T-cell (primary cell): ENCODE results near the gene MUC15. TPM values are rescaled to one million over a fixed set of nuclear protein-coding genes. Genes with fewer than 3 reads are reported as not detected.

Experiments used
- ATAC-seq, 4 experiments: fragments of 200-7000 bp in 3 of 4; fragments of 150-1000 bp in 1 of 4; cut with Tn5 transposase; replicated peaks in 1 of 4; 1 replicate in 3 of 4; 2 replicates in 1 of 4; pipeline ENCODE4 v1.10.0; 2021; ENCODE audit warnings: moderate library complexity in 3 of 4, mild to moderate bottlenecking in 2 of 4, moderate number of reproducible peaks in 1 of 4
- CTCF ChIA-PET, 2 donors: fragments of 300-600 bp; sonication (Branson Sonifier 250); formaldehyde crosslinking; loops; one replicate each; lab custom pipeline; 2022; ENCODE audit warnings: antibody characterized with exemption in 2 of 2; lab: Charles Lee
- POLR2A ChIA-PET, 2 donors: fragments of 300-600 bp; sonication (Branson Sonifier 250); formaldehyde crosslinking; loops; one replicate each; lab custom pipeline; 2022; ENCODE audit warnings: antibody characterized with exemption in 2 of 2; lab: Charles Lee
- DNase-seq, 35 experiments: peaks; one replicate each; pipeline versions ENCODE4 v3.0.0 to v3.0.0-alpha.2; 2013 to 2023
- H3K27ac ChIP-seq: one replicate; pipeline ENCODE4 v1.5.1; 2013; ENCODE audit warnings: low read length
- H3K27me3 ChIP-seq, 2 experiments: replicated peaks in 1 of 2; 1 replicate in 1 of 2; 2 replicates in 1 of 2; pipeline versions ENCODE4 v1.6.1 to v1.7.0; 2013; ENCODE audit warnings: low read length in 1 of 2, mixed read lengths in 1 of 2; ENCODE audit not compliant: control insufficient read depth in 2 of 2, insufficient read depth in 2 of 2; ENCODE audit errors: extremely low read depth in 1 of 2
- H3K36me3 ChIP-seq, 2 donors: 1 replicate in 1 of 2; 2 replicates in 1 of 2; pipeline versions ENCODE4 v1.6.1 to v1.7.0; 2013; ENCODE audit warnings: low read length in 1 of 2; ENCODE audit not compliant: control insufficient read depth in 2 of 2, insufficient read depth in 1 of 2; ENCODE audit errors: extremely low read depth in 1 of 2
- H3K4me1 ChIP-seq, 2 experiments: 1 replicate in 1 of 2; 2 replicates in 1 of 2; pipeline versions ENCODE4 v1.6.1 to v1.7.0; 2013; ENCODE audit warnings: low read length in 2 of 2, mixed read lengths in 1 of 2; ENCODE audit not compliant: insufficient read depth in 2 of 2, control insufficient read depth in 1 of 2; ENCODE audit errors: extremely low read depth in 1 of 2
- H3K4me3 ChIP-seq, 2 donors: 1 replicate in 1 of 2; 2 replicates in 1 of 2; pipeline versions ENCODE4 v1.5.1 to v1.7.0; 2013; ENCODE audit warnings: mild to moderate bottlenecking in 2 of 2, low read length in 1 of 2, moderate library complexity in 1 of 2; ENCODE audit not compliant: control insufficient read depth in 1 of 2; ENCODE audit errors: extremely low read depth in 1 of 2
- H3K9me3 ChIP-seq: 2 replicates; pipeline ENCODE4 v1.7.0; 2013
- H3K27ac Mint-ChIP-seq, 2 donors: one replicate each; pipeline ENCODE4 v1.8.0; 2020 to 2021; ENCODE audit warnings: mild to moderate bottlenecking in 2 of 2, mixed read lengths in 2 of 2
- H3K27me3 Mint-ChIP-seq, 2 donors: one replicate each; pipeline ENCODE4 v1.8.0; 2021 to 2022; ENCODE audit warnings: mixed read lengths in 2 of 2
- H3K36me3 Mint-ChIP-seq: one replicate; pipeline ENCODE4 v1.8.0; 2021; ENCODE audit warnings: mixed read lengths
- H3K4me1 Mint-ChIP-seq, 3 donors: one replicate each; pipeline ENCODE4 v1.8.0; 2020 to 2022; ENCODE audit warnings: mixed read lengths in 3 of 3, mild to moderate bottlenecking in 1 of 3
- H3K4me3 Mint-ChIP-seq, 3 donors: one replicate each; pipeline ENCODE4 v1.8.0; 2020 to 2022; ENCODE audit warnings: mild to moderate bottlenecking in 3 of 3, mixed read lengths in 3 of 3, moderate library complexity in 3 of 3
- H3K9me3 Mint-ChIP-seq, 3 donors: one replicate each; pipeline ENCODE4 v1.8.0; 2020 to 2022; ENCODE audit warnings: mixed read lengths in 3 of 3
- WGBS: methylation state at CpG from one replicate; pipeline ENCODE4 v1.1.5; 2013; ENCODE audit warnings: missing lambda C conversion rate; ENCODE audit not compliant: insufficient coverage; 5-methylcytosine and 5-hydroxymethylcytosine counted together
- total RNA-seq, 35 experiments: library from RNA in 6 of 35; stranded (reverse) in 6 of 35; fragments of 120-200 nt in 1 of 35; gene quantifications; one replicate each; pipeline versions ENCODE4 v1.2.1 to v1.2.4 and lab custom pipeline; 2013 to 2026

Gene MUC15
- total RNA-seq, 5 donors from 2014 or later (not counting 1 experiment from before 2014, with no cell fraction given), result not detected

- H3K9me3 ChIP-seq, result no peaks in the 10 kb centered on the region
- no peaks in the 10 kb centered on the region for H3K27me3 Mint-ChIP-seq
- ChIA-PET POLR2A (no interaction called here), CTCF (no interaction called here)
- WGBS, result 89% methylated on average over 1 of the region's 2 CpGs
- H3K36me3 ChIP-seq, result no peaks in the 10 kb centered on the region
- no peaks in the 10 kb centered on the region for H3K4me1 Mint-ChIP-seq
- no peak overlapping the region for H3K27ac Mint-ChIP-seq
- DNase-seq (no peak), ATAC-seq (no peak)
- H3K27me3 ChIP-seq, result no peaks in the 10 kb centered on the region
- H3K9me3 Mint-ChIP-seq, result peaks cover 0 to 8% (median 3%) of the 10 kb centered on the region in 3 donors
- no peaks in the 10 kb centered on the region for H3K4me1 ChIP-seq
- no peak overlapping the region for H3K4me3 ChIP-seq
- no peaks in the 10 kb centered on the region for H3K36me3 Mint-ChIP-seq
- H3K27ac ChIP-seq, result no peak overlapping the region
- no peak overlapping the region for H3K4me3 Mint-ChIP-seq
Measured at GRCh38 chr11:26519469-26519868, 52.6 kb downstream of the MUC15 start.

- WGBS, result no CpG with 5 or more reads among the region's 2 CpGs
- no peak overlapping the region for H3K4me3 Mint-ChIP-seq
- no peaks in the 10 kb centered on the region for H3K36me3 ChIP-seq
Measured at GRCh38 chr11:26512196-26512595, 59.9 kb downstream of the MUC15 start.

GRCh38 chr11:26510756-26511155 lies 61.3 kb downstream of the MUC15 start:
- POLR2A ChIA-PET, result no interaction called here
- WGBS, result 50% methylated on average over 1 of the region's 2 CpGs
- no peaks in the 10 kb centered on the region for H3K36me3 Mint-ChIP-seq
- H3K36me3 ChIP-seq, result no peaks in the 10 kb centered on the region
- peaks cover 9 to 14% (median 12%) of the 10 kb centered on the region in 3 donors for H3K9me3 Mint-ChIP-seq
- H3K9me3 ChIP-seq, result no peaks in the 10 kb centered on the region
- no peak overlapping the region for H3K4me3 Mint-ChIP-seq
- H3K4me1 Mint-ChIP-seq, result no peaks in the 10 kb centered on the region
- no peaks in the 10 kb centered on the region for H3K27me3 Mint-ChIP-seq
- no peaks in the 10 kb centered on the region for H3K27me3 ChIP-seq
- H3K4me1 ChIP-seq, result no peaks in the 10 kb centered on the region
- ATAC-seq (no peak), DNase-seq (no peak)
- H3K4me3 ChIP-seq, result no peak overlapping the region
- H3K27ac Mint-ChIP-seq, result no peak overlapping the region
- no peak overlapping the region for H3K27ac ChIP-seq
- CTCF ChIA-PET, result interaction anchor here in 1 of 2 donors (0.6 kb wide), 1 partner anchor 17 kb away, joined by 3 read pairs; no protein-coding TSS in a partner anchor

More at GRCh38 chr11:26512196-26512595, 59.9 kb downstream of the MUC15 start:
- H3K27me3 ChIP-seq, result no peaks in the 10 kb centered on the region
- Mint-ChIP-seq H3K27me3 (no peaks in the 10 kb centered on the region), H3K27ac (no peak overlapping the region), H3K36me3 (no peaks in the 10 kb centered on the region), H3K4me1 (no peaks in the 10 kb centered on the region), H3K9me3 (peaks cover 9 to 15% (median 10%) of the 10 kb centered on the region in 3 donors)
- ATAC-seq (no peak), DNase-seq (no peak)
- no peak overlapping the region for H3K4me3 ChIP-seq
- ChIA-PET CTCF (no interaction called here), POLR2A (no interaction called here)
- H3K9me3 ChIP-seq, result no peaks in the 10 kb centered on the region
- no peak overlapping the region for H3K27ac ChIP-seq
- no peaks in the 10 kb centered on the region for H3K4me1 ChIP-seq

- Mint-ChIP-seq H3K4me3 (no peak overlapping the region), H3K36me3 (no peaks in the 10 kb centered on the region), H3K27ac (no peak overlapping the region), H3K4me1 (no peaks in the 10 kb centered on the region), H3K27me3 (no peaks in the 10 kb centered on the region), H3K9me3 (peaks cover 12 to 15% (median 14%) of the 10 kb centered on the region in 3 donors)
- ChIA-PET POLR2A (no interaction called here), CTCF (no interaction called here)
- no peaks in the 10 kb centered on the region for H3K9me3 ChIP-seq
- H3K36me3 ChIP-seq, result no peaks in the 10 kb centered on the region
- ATAC-seq (no peak), DNase-seq (no peak)
- H3K4me3 ChIP-seq, result no peak overlapping the region
- no peaks in the 10 kb centered on the region for H3K27me3 ChIP-seq
- H3K27ac ChIP-seq, result no peak overlapping the region
- H3K4me1 ChIP-seq, result no peaks in the 10 kb centered on the region
- WGBS, result no CpG with 5 or more reads among the region's 2 CpGs
Measured at GRCh38 chr11:26510164-26510563, 61.9 kb downstream of the MUC15 start.

Other genes starting within 250 kb of the MUC15 start
- gene ANO3, start 240.1 kb downstream of the MUC15 start, total RNA-seq, result not detected
- gene SLC5A12, start 149.8 kb upstream of the MUC15 start, total RNA-seq, result not detected